HG02852 (cell line): ENCODE results near the gene KIF1A.

ENCODE experiments used
- ATAC-seq: cut with Tn5 transposase; IDR thresholded peaks from one replicate; pipeline ENCODE4 v1.9.1; 2021; ENCODE audit warnings: mild to moderate bottlenecking, moderate library complexity; ENCODE audit not compliant: unreplicated experiment

Gene KIF1A

DNA sequence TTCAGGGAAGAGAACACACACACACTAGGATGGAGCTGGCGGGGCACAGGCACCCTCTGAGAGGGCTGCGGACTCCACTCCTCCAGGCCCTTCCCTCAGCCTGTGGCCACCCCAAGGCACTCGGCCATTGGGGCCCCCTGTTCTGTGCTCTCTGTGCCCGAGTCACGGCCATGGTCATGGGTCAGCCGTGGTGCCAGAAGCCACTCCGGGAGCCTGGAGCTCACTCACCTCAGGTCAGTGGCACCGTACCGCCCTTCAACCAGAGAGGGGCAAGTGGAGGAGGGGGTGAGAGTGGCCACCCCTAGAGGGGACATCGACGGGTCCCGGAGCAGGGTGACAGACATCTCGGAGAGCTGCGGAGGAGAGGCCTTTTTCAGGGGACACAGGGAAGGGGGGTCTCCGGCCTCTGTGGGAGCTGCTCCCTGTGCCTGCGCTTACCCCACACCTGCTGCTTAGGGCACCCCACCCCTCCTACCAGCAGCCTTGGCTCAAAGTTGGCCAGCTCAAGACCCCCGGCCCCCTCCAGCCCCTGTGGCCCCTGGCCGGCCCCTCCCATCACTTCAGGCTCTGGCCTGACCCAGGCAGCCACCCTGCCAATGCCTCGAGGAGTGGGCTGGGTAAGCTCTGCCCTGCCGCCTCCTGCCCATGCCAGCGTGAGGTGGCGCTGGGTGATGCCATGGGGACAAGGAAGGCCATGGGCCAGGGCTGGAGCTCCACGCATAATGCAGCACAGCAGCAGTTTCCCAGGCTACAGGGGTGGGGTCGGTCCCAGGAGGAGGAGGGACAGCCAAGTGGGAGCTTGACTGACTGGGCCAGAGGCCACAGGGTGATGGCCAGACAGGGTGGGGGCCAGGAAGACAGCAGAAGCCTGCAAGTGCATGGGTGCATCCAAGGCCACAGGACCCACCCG lies 99.1 kb downstream of the KIF1A start:
- ATAC-seq, result no peak

DNA sequence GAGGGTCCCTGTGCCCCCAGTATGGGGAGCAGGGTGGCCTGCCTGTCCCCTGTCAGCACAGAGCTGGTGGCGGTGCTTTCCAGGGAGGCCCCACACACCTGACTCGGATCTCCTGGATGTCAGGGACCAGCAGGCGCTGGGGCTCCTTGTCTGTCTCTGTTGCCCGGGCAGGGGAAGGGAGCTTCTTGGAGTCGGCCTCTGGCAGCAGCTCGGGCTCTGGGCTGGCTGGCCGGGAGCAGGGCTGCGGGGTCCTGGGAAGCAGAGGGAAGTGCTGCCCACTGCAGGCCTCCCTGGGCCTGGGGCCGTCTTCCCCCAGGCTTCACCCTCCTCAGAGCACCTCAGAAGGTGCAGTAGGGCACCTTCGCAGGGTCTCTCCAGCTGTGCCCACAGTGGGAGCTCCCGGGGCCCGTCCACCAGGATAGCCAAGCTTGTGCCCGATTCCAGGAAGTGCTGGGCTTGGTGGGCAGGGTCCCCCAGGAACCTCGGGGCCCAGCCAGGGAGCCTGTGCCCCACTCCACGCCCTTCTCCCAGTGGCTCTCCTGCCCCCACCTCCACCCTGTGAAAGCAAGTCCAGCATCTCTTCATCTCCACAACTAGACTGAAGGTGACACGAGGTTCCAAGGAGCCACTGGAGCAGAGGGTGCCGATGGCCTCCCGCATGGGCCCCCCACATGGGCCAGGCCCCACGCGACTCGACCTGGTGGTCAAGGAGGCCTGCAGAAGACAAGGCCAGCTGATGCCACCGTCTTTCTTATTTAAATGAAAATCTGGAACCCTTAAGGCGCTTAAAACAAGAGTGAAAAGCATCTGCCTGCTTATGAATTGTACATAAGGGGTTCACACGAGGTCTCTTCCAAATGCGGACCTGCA lies 100.1 kb downstream of the KIF1A start:
- no peak for ATAC-seq

DNA sequence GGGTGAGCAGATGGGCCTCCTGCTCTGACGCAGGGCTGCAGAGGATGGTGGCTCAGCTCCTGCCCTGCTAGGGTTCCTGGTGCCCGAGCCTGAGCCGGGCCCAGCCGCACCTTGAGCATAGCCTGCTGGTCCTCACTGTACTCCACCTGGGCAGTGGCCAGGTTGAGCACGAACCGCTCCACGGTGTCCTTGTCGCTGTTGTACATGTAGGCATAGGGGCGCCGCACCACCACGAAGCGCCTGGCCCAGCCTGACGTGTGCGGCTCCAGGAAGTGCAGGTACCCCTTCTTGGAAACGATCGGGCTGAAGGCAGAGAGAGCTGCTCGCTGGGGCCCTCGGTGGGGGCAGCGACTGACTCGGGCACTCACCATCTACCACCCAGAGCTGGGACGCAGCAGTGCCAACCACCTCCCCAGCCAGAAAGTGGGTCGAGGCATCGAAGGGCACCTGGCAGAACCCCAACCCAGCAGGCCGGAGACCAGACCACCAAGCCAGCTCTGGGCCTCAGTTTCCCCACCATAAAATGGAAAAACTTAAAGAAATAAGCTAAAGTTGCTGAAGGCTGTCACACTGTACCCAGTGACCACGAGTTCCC lies 101.0 kb downstream of the KIF1A start:
- no peak for ATAC-seq

- ATAC-seq, result no peak
Observed at GRCh38 chr2:240717681-240718581, 102.1 kb downstream of the KIF1A start.

GRCh38 chr2:240717181-240717641 lies 102.8 kb downstream of the KIF1A start:
- no peak for ATAC-seq

DNA sequence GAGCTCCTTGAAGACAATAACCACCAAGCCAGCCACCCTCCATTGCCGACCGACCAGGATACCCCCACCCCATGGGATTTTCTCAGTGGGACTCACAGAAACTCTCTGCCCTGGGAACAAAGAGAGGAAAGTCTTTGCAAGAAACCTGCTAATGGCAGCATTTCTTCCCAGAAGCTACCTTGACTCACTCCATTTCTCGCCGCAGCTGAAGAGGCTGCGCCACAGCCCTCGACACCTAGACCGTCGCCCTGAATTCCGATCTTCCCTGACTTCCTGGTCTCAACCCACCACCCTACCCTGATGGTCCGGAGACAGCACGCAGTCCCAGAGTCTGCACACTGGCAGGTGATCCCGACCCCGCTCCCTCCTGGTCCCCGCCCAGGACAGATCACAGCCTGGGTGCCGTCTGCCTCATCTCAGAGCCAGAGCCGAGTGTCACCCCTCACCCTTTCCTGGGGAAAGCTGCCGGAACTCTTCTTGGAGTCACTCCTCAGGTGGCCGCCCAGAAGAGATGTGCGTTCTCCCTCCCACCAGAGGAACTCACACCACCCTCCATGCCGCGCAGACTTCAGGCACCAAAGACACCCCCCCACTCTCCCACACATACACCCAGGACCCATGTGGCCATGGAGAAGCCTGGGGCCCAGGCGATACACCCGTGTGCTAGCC lies 103.8 kb downstream of the KIF1A start:
- no peak for ATAC-seq

DNA sequence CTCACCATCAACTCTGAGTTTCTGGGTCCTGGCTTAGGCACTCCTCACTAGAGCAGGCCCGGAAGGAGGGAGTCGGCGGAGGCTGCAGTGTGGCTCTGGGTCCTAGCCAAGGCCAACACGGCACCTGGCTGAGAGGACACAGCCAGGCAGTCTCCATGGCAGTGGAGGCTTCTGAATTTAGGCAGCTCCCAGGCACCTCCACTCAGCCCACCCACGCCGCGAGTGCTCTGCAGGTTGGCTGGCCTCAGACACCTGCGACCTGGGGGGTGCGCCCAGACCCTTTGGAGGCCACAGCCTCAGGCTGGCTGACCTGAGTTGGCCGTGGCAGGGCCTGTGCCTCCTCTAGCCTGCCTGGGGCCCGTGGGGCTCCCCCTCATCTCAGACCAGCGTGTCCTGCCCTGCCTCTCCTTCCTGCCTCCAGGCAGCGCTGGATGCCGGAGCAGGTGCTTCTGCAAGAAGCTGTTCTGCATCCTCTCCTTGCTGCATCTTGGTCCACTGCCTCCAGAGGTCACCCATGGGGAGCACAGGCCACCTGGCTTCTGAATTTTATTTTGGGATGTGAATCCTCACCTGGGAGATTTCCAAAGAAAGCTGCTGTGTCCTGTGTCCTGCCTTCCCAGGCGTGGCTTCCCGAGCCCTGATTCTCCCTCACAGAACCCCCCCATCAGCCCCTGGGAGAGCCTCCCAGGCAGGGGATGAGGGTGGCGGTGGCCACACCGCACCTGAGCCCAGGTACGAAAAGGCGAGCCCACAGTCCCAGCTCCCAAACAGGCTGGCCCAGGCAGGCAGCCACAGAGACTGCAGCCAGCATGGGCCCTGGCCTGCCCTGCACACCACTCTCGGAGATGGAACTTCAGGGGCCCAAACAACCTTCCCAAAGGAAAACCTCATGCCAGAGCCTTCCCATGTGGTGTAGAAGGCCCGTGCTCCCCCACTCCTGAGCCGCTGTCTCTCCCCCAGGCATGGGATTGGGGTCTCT lies 105.0 kb downstream of the KIF1A start:
- ATAC-seq, result no peak

DNA sequence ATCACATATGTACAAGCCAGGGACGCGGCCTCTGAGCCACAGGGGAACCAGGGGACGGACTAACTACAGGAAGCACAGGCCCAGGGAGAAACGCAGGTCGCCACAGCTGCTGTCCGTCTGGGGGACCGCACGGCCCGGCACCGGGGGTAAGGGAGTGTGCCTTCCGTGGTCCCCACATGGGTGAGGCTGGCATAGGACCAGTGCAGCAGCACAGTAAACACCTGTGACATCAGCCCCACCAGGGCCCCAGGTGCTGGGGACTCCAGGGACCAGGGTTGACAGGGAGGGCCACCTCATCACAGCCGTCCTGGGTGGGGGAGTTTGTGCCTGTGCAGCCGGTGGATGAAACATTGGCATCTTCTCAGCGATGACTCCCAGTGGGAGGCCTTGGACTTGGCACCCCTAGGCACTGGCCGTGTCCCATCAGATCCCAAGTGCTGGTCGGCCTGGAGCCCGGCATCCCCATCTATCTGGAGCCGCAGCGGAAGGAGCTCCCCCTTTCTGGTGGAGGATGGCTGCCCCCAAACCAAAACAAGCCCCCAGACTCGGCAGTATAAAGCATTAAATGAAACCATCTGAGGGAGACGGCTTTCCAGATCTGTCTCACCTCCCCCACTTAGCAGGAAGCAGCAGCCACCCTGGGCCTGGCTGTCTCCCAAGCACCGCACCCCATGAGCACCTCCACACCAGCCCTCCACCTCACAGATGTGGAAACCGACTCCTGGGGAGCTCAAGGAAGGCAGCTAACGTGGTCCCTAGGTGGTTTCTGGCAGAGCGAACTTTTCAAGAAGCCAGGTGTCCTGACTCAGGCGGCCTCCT lies 105.9 kb downstream of the KIF1A start:
- ATAC-seq, result no peak

- no peak for ATAC-seq
Observed at GRCh38 chr2:240713071-240713927, 106.7 kb downstream of the KIF1A start.

- no peak for ATAC-seq
Observed at GRCh38 chr2:240712121-240712520, 107.9 kb downstream of the KIF1A start.

GRCh38 chr2:240711701-240712100 lies 108.3 kb downstream of the KIF1A start:
- ATAC-seq, result no peak

- no peak for ATAC-seq
Observed at GRCh38 chr2:240711296-240711695, 108.7 kb downstream of the KIF1A start.

GRCh38 chr2:240708457-240708856 lies 111.6 kb downstream of the KIF1A start:
- ATAC-seq, result no peak

GRCh38 chr2:240707821-240708220 lies 112.2 kb downstream of the KIF1A start:
- ATAC-seq, result no peak

DNA sequence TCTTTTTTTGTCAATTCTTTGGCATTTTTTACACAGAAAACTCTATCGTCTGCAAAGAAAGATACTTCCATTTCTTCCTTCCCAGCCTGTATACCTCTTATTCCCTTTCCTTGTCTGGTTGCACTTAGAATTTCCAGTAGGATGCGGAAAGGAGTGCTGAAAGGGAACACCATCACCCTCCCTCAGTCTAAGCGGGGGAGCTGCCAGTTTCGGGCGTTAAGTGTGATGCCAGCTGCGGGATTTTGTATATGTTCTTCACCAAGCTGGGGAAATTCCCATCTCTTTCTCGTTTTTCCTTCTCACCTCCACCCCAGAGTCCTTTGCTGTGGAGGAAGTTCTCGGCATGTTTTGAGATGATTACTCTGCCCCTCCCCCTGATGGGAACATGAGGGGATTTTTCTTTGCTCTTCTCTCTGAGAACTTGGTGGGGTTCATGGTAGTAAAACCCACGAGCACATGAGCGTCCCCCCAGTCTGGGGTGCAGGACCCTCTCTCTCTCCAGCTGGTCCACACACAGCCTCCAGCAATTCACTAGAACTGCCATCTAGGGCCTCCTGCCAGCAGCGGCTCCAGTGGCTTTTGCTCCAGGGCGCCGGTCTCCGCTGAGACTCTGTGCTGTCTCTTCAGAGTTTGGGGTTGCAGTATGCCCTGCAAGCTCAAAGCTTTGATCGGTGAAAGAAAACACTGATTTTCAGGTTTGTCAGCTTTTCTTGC lies 112.8 kb downstream of the KIF1A start:
- ATAC-seq, result no peak

- ATAC-seq, result no peak
Observed at GRCh38 chr2:240705204-240705791, 114.7 kb downstream of the KIF1A start.
